ENCODE results near the gene FOXN3. TPM values are rescaled to one million over a fixed set of nuclear protein-coding genes. Genes with fewer than 3 reads are reported as not detected.

FOXN3 gene
- total and polyA plus RNA-seq, 9 donors: 56.9 to 172 (median 99.2) TPM

- H3K9me3 ChIP-seq: no peaks in the 10 kb centered on the region
- H3K4me1 ChIP-seq (ENCODE audit: insufficient read depth): peaks cover 21% of the 10 kb centered on the region
- no peak overlapping the region for H3K4me3 ChIP-seq
- H3K27ac ChIP-seq: no peak overlapping the region
- H3K27me3 ChIP-seq: no peaks in the 10 kb centered on the region
- WGBS, 3 donors: 65 to 77% (median 76%) methylated on average over 13 of the region's 13 CpGs
- no peaks in the 10 kb centered on the region for H3K36me3 ChIP-seq
- TF ChIP-seq POLR2A (IDR thresholded peaks at IDR 0.05) (no peak), CTCF (IDR thresholded peaks at IDR 0.05) (no peak), EP300 (IDR thresholded peaks at IDR 0.05) (no peak)
- intact Hi-C loops (cut with DNase I): no loop called here
- no peak for DNase-seq
Measured at GRCh38 chr14:89185919-89186855, 230.8 kb downstream of the FOXN3 start.

DNA sequence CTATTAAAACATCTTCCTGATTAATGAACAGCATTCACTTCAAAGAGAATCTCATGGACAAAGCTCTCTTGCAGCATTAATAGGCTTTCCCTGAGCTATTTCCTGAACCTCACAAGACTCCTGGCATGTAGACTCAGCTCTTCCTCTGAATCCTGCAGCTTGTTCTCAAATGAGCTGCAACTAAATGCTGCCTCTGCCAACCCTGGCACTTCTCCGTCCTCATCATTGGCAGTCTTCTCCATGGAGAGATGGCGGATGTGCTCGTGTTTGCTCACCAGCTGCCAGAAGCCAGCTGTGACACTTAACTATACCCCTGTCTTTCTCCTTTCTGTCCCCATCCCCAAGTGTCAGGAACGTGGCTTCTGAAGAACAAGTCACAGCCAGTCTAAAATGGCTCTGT is 232.1 kb downstream of the FOXN3 start:
- WGBS, 3 donors: 89 to 95% (median 94%) methylated on average over 4 of the region's 4 CpGs
- Histone ChIP-seq H3K4me1 (ENCODE audit: insufficient read depth) (peaks cover 21% of the 10 kb centered on the region), H3K4me3 (no peak overlapping the region), H3K27ac (no peak overlapping the region), H3K36me3 (no peaks in the 10 kb centered on the region), H3K27me3 (no peaks in the 10 kb centered on the region), H3K9me3 (no peaks in the 10 kb centered on the region)
- TF ChIP-seq EP300 (IDR thresholded peaks at IDR 0.05) (no peak), POLR2A (IDR thresholded peaks at IDR 0.05) (no peak), CTCF (IDR thresholded peaks at IDR 0.05) (no peak)
- intact Hi-C loops (cut with DNase I): no loop called here
- DNase-seq: no peak

DNA sequence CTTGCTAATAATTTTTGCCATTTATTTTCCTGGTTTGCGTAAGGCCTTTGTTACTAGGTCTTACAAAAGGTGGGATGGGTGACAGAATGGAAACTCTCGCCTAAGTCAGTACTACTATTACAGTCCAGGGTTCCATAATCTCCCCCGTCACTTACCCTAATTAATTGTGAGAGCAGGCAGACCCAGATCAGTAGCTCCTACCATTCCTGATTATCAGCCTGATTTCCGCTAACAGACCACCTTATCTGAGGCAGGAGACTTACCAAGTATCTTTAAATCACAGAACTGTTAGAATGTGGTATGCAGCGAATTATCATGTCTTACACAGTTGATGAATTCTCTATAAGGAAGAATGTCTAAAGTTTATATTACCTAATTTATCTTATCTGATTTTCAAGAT is 234.7 kb downstream of the FOXN3 start:
- DNase-seq: no peak
- no peak overlapping the region for H3K4me3 ChIP-seq
- H3K36me3 ChIP-seq: no peaks in the 10 kb centered on the region
- intact Hi-C loops (cut with DNase I): no loop called here
- no peaks in the 10 kb centered on the region for H3K9me3 ChIP-seq
- no peak overlapping the region for H3K27ac ChIP-seq
- 96 to 97% (median 97%) methylated on average over 5 of the region's 5 CpGs for WGBS, 3 donors
- H3K4me1 ChIP-seq (ENCODE audit: insufficient read depth): peaks cover 28% of the 10 kb centered on the region
- no peaks in the 10 kb centered on the region for H3K27me3 ChIP-seq
- TF ChIP-seq CTCF (IDR thresholded peaks at IDR 0.05) (no peak), POLR2A (IDR thresholded peaks at IDR 0.05) (no peak), EP300 (IDR thresholded peaks at IDR 0.05) (no peak)

DNA sequence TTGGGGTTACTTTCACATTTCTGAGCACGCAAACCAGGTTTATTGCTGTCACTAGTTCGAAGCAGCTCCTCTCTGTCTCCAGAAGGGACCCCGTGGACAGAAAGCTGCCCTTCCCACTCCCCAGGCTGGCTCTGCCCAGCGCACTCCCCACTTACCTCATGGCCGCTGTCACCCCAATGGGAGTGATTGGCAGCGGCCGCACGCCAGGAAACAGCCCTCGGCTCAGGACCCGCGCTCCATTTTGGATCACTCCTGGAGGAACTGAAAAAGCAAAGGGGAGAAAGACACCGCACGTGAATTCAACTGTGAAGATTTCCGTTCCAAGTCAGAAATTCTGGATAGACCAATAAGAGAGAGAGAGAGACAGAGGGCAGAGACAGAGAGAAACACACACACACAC is 236.5 kb downstream of the FOXN3 start:
- no peak for DNase-seq
- H3K27me3 ChIP-seq: no peaks in the 10 kb centered on the region
- no peaks in the 10 kb centered on the region for H3K9me3 ChIP-seq
- intact Hi-C loops (cut with DNase I): no loop called here
- no peak overlapping the region for H3K4me3 ChIP-seq
- WGBS, 3 donors: 94 to 97% (median 96%) methylated on average over 14 of the region's 14 CpGs
- no peaks in the 10 kb centered on the region for H3K36me3 ChIP-seq
- TF ChIP-seq POLR2A (IDR thresholded peaks at IDR 0.05) (no peak), EP300 (IDR thresholded peaks at IDR 0.05) (no peak), CTCF (IDR thresholded peaks at IDR 0.05) (no peak)
- peaks cover 18% of the 10 kb centered on the region for H3K4me1 ChIP-seq (ENCODE audit: insufficient read depth)
- H3K27ac ChIP-seq: no peak overlapping the region

Data from ovary (tissue), 9 donors.